DOHH2 (cell line): ENCODE data around the gene GDF10.

Experiments used
- EZH2phosphoT487 ChIP-seq: fragments of 200-600 bp; sonication (generic); IDR thresholded peaks from 2 replicates; pipeline ENCODE4 v1.6.1; 2017; ENCODE audit warnings: borderline replicate concordance, mild to moderate bottlenecking, antibody characterized with exemption, low read length, moderate library complexity, mixed read lengths
- TF ChIP-seq, protein P1 (sequence below): fragments of 200-600 bp; sonication (generic); IDR thresholded peaks from one replicate; pipeline ENCODE4 v1.5.1; 2014; ENCODE audit warnings: antibody characterized with exemption, mild to moderate bottlenecking, low read depth, low read length; ENCODE audit not compliant: poor library complexity, severe bottlenecking

DNA sequence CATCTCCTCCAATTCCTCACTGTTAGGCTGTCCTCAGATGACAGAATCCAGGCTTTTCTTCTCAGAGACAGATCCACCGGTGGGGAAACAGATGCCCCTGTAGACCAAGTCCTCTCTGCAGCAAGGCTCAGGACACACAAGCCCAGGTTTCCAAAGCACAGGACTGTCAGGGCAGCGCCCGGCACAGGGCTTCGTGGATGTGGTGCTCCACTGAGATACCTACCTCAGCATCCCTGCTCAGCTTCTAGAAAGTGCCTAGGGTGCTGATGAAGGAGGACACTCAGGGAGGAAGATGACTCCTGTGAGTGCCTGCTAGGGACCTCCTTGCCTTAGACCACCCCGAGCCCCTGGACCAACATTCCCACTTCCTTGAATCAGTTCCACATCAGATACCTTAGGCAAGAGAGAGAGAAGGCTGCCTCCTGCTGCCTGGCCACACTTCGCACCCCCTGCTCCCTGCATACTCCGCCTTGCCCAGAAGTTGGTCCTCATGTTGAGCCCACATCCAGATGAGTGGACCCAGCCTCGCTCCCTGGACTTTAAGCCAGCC, 39.3 kb downstream of the GDF10 start:
- TF ChIP-seq, protein P1, sequence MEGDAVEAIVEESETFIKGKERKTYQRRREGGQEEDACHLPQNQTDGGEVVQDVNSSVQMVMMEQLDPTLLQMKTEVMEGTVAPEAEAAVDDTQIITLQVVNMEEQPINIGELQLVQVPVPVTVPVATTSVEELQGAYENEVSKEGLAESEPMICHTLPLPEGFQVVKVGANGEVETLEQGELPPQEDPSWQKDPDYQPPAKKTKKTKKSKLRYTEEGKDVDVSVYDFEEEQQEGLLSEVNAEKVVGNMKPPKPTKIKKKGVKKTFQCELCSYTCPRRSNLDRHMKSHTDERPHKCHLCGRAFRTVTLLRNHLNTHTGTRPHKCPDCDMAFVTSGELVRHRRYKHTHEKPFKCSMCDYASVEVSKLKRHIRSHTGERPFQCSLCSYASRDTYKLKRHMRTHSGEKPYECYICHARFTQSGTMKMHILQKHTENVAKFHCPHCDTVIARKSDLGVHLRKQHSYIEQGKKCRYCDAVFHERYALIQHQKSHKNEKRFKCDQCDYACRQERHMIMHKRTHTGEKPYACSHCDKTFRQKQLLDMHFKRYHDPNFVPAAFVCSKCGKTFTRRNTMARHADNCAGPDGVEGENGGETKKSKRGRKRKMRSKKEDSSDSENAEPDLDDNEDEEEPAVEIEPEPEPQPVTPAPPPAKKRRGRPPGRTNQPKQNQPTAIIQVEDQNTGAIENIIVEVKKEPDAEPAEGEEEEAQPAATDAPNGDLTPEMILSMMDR: no peak
- no peak for TF ChIP-seq EZH2phosphoT487
